EL (cell line): ENCODE measurements around the gene IFNA5.
A peak's percentile ranks its signal among the peaks of the same experiment; 100 is the strongest.

ENCODE experiments used
- DNase-seq: peaks from one replicate; pipeline ENCODE4 v3.0.0-alpha.2; 2016

IFNA5 gene

GRCh38 chr9:21305213-21305612 is at the start of gene IFNA5:
IFNA5 (minus strand) TSS chr9:21305313; CDS start chr9:21305256, 57 bp downstream.
- DNase-seq = no peak

- no peak for DNase-seq
Observed at GRCh38 chr9:21350787-21351186, 45.7 kb upstream of the IFNA5 start, which contains the start of gene IFNA6. IFNA6 (minus strand) TSS chr9:21350887; CDS start chr9:21350887, 0 bp downstream.

GRCh38 chr9:21348430-21348970 is 43.4 kb upstream of the IFNA5 start:
- no peak for DNase-seq

- no peak for DNase-seq
Observed at GRCh38 chr9:21340735-21341134, 35.6 kb upstream of the IFNA5 start.

- DNase-seq = no peak
Observed at GRCh38 chr9:21336457-21336856, 31.3 kb upstream of the IFNA5 start.

GRCh38 chr9:21334701-21335632 is 29.9 kb upstream of the IFNA5 start, which contains the start of gene KLHL9:
KLHL9 (minus strand) TSS chr9:21335404; CDS start chr9:21334859, 545 bp downstream.
- DNase-seq = peak; percentile 91

- DNase-seq = no peak
Observed at GRCh38 chr9:21333226-21333625, 28.1 kb upstream of the IFNA5 start.

- peak; percentile 48 for DNase-seq
Observed at GRCh38 chr9:21331676-21332402, 26.7 kb upstream of the IFNA5 start.

- DNase-seq = peak; percentile 44
Observed at GRCh38 chr9:21326526-21327139, 21.5 kb upstream of the IFNA5 start.

GRCh38 chr9:21324047-21324446 is 18.9 kb upstream of the IFNA5 start:
- DNase-seq = no peak

- no peak for DNase-seq
Observed at GRCh38 chr9:21322911-21323461, 17.9 kb upstream of the IFNA5 start.

- DNase-seq = no peak
Observed at GRCh38 chr9:21320465-21320864, 15.4 kb upstream of the IFNA5 start.

- DNase-seq = peak; percentile 52
Observed at GRCh38 chr9:21317956-21318923, 13.1 kb upstream of the IFNA5 start.

GRCh38 chr9:21316860-21317259 is 11.7 kb upstream of the IFNA5 start:
- no peak for DNase-seq

GRCh38 chr9:21316032-21316842 is 11.1 kb upstream of the IFNA5 start:
- DNase-seq = no peak

- DNase-seq = no peak
Observed at GRCh38 chr9:21314152-21314551, 9.0 kb upstream of the IFNA5 start.

- DNase-seq = no peak
Observed at GRCh38 chr9:21311889-21312288, 6.8 kb upstream of the IFNA5 start.

GRCh38 chr9:21295992-21296391 is 9.1 kb downstream of the IFNA5 start:
- no peak for DNase-seq

GRCh38 chr9:21294904-21295538 is 10.1 kb downstream of the IFNA5 start:
- no peak for DNase-seq

GRCh38 chr9:21294364-21294774 is 10.7 kb downstream of the IFNA5 start:
- DNase-seq = peak; percentile 13
